NCI-H2227 treated with DMSO at 0.1 percent for 48 hours (cell line): ENCODE data around the gene BLM.

Experiments
- DNase-seq: peaks from one replicate; lab custom pipeline; 2025; lab: John Stamatoyannopoulos, UW

BLM gene

DNA sequence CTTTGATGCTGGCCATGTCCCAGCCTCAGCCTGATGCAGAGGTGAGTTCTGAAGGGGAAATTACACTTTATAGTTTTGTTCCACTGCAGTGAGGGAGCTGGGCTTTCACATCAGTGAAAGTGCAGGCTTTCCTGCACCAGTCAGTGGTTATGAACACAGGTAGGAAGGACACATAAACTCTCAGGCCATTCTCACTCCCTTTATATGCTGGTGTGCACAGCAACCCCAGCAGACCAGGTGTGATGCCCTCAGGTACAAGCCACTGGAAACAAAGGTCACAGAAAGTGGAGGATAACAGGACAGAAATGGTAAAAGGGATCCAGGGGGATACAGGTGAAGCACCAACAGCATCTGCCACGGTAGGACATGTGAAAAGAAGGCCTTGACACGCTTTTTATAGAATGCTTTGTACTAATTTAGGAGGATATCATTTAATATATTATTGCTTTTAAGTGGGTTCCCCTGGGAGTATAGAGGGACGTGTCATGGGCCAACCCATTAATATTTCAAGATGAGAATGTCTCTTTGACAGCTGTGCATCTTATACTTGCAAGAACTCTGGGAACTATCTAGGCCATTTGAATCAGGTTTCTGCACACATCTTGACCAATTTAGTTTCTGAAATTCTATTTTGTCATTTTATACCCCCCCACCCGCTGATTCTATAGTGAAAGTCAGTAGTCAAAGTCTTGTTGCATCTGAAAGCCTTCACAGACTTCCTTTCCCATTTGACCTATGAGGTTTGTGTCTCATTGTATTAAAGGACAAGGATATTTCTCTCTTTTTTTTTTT is 25.0 kb upstream of the BLM start:
- no peak for DNase-seq

DNA sequence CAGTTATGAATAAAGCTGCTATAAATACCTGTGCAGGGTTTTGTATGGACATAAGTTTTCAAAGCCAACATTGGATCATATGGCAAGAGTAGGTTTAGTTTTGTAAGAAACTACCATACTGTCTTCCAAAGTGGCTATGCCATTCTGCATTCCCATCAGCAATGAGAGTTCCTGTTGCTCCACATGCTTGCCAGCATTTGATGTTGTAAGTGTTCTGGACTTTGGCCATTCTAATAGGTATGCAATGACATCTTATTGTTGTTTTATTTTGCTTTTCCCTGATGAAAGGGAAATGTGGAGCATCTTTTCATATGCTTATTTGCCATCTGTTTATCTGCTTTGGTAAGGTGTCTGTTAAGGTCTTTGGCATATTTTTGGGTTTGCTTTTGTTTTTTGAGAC is 22.2 kb upstream of the BLM start:
- DNase-seq, result no peak

DNA sequence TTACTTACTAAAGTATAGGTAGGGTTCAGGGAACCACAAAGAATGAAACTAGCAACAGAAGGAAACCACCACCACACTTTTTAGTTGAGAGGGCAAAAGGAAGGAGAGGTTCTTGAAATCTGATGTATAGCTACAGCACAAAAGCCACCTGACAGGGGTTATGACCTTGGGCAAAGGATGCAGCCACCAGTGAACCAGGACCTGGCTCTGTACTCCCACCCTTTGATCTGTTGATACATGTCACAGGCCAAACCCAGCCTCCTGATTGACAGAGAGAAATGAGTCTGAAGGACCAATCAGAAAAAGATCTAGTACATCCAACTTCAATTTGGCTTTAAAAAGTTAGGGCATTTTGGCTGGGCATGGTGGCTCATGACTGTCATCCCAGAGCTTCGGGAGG is 20.0 kb upstream of the BLM start:
- DNase-seq, result no peak

DNA sequence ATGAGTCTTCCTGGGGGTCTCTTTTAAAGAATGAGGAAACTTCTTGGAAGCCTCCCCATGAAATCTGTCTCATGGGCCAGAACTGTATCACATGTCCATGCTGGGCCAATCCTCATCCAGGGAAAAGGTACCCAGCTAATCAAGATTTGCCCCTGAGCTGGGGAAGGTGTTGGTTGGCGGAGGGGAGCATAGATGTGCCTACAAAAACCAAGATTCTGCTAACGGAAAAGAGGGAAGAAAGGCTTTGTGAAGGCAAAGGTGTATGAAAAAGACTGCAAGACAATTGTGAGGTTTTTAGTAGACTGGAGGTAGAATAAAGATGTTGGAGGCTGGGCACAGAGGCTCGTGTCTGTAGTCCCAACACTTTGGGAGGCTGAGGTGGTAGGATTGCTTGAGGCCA is 18.5 kb upstream of the BLM start:
- no peak for DNase-seq

DNA sequence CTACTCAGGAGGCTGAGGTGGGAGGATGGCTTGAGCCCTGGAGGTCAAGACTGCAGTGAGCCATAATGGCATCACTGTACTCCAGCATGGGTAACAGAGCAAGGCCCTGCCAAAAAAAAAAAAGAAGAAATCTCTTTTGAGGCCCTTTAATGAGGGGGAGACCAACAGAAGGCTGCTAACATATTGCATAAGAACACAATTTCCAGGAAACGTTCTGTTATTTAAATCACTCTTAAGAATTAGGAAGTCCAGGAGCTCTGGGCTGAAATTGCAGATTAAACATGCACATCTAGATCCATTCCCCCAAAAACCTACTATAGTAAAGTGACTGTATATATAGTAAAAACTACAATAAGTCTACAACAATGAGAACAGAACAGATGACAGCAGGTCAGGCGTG is 16.1 kb upstream of the BLM start:
- no peak for DNase-seq

DNA sequence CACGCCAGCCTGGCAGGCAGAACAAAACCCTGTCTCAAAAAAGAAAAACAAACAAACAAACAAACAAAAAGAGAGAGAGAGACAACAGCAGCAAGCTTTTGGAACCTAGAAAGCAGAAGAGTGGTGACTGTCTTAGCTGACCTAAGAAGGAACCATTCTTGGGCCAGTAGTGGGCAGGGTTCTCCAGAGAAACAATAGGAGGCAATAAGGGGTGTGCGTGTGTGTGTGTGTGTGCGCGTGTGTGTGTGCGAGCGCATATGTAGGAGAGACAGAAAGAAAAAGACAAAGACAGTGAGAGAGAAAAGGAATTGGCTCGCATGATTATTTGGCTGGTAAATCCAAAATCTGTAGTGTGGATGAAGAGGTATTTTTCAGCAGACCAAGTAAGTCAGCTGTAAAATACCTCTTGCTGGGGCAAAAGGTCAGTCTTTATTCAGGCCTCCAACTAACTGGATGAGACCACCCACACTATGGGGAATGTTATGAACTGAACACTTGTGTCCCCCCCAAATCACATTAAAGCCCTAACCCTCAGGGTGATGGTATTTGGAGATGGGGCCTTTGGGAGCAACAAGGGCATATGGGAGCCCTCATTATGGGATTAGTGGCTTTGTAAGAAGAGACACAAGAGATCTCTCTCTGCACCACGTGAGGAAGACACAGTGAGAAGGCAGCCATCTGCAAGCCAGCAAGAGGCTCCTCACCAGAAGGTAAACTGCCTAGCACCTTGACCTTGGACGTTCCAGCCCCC is 15.1 kb upstream of the BLM start:
- DNase-seq, result no peak

DNA sequence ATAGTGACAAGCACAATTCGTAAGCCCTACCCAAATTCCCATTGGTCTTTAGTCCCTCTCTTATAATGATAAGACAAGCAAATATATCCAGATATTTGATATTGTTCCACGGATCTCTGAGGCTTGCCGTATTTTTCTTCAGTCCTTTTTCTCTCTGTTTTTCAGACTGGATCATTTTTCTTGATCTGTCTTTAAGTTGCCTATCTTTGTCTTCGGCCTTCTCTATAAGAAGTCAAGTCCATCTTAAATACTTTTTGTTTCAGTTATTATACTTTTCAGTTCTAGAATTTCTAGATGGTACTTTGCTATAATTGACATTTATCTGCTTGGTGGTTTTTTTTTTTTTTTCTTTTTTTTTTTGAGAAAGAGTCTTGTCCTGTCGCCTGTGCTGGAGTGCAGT is 13.7 kb upstream of the BLM start:
- no peak for DNase-seq

DNA sequence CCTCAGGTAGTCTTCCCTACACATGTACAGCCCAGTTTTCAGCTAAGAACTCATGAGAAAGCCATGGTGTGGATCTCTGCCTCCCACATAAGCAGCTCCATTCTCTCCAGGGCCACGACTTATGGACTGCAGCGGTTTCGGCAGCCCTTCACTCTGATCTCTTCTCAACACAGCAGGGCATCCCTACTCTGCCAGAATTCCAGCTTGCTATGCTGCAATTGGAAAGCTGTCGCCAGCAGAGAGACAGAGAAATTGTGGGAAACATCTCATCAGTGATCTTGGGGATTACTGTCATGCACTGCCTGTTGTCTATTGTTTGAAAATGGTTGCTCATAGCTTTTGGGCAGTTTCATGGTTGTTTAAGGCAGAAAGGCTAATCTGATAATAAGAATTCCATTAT is 11.9 kb upstream of the BLM start:
- peak; percentile 12 for DNase-seq

DNA sequence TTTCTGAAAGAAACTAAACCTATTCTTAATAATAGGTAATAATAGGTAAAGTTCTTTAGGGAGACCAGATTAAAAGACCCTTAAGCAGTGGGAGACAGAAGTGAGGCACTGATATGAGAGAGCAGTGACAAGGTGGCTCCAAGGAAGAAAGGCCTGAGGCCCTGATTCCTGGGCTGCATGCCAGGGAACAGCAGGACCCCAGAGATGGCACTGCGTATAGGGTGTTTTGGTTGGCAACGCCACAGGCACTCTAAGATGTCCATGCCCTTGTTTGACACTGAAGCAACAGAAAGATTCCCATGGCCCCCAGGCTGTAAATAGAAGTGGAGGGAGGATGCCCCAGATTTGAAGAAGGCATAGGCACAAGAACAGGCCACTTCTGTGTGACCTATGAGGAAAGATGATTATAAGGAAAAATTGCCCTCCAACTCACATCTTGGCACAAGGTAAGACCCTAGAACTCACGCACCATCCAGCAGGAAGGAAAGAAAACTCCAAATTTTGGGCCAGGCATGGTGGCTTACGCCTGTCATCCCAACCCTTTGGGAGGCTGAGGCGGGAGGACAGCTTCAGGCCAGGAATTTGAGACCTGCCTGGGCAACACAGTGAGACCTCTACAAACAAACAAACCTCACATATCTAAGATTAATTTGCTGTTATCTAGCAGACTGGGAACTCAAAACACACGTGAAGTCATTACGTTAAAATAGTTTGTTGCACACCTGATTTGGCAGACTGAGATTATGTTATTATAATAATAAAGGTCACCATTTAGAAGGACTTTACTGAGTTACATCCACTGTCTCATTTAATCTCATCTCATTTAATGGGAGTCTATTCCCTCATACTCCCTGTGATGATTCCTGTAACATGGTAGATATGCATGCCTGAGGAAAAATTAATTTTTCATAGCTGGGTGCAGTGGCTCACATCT is 10.5 kb upstream of the BLM start:
- peak; percentile 62 for DNase-seq

DNA sequence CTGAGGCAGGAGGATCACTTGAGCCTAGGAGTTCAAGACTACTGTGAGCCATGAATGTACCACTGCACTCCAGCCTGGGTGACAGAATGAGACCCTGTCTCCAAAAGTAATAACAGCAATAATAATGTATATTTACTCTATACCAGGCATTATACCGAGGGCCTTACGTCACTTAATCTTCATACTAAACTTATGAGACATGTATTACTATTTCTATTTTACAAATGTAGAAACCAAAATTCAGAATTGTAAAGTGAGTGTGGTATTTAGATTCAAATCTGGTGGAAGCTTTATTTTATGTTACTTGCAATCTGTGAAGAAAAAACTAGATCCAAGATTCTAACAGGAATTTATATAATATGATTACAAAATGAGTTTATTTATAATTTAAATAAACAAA is 9.7 kb upstream of the BLM start:
- DNase-seq, result no peak

DNA sequence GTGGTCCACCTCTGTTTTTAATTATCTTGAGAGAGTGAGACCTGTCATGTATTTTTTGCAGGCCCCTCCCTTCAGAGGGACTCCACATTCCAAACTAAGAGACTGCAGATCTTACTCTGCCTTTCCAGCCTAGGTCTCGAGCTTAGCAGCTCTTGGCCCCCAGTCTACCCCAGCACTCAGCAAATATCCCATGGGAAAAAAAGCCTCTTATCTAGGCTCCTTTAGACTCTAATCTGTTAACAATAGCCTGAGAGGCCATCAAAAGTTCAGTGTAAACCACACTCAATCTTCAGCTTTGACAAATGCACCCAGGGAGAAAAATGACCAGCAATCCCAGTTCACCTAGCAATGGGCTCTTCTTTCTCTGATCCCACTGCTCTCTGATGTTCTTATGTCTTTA is 8.6 kb upstream of the BLM start:
- DNase-seq, result no peak

DNA sequence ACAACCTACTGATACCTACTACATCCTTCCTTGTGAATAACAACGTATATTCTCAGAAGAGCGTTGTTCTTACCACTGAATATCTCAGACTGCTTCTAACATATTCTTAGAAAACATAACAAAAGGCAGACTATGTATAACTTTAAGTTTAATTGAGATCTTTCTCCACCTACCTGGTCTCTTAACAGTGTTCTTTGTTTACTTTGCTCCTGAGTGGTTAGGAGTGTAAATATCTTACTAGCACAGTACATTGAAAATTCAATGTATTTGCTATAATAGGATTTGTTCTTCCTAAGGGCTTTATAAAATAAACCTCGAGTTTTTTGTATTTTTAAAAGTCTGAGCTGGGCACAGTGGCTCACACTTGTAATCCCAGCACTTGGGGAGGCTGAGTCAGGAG is 7.9 kb upstream of the BLM start:
- no peak for DNase-seq

DNA sequence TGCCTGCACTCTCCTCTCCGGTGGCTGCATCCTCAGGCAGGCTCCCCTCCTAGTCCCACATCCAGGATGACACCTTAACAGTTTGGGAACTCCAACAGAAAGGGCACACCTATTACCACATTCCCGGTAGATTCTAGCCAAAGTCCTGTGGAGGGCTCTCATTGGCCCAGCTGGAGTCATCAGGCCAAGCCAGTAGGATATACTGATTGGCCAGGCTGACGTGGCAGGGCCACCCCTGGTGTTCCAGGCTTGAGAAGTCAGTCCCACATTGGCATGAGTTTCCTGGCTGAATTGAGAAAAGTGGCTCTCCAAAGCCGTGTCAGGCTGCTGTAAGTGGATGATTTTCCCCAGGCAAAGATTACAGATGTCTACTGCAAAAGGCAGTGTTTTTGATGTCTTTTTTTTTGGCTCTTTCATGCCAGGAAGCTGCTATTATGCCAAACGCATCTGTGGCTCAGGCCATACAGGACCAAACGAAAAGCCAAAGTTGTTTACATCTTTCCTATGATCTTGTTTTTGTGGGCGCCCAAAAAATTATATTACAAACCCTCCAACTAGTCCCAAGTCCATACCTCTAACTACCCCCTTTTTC is 6.6 kb upstream of the BLM start:
- DNase-seq, result no peak

DNA sequence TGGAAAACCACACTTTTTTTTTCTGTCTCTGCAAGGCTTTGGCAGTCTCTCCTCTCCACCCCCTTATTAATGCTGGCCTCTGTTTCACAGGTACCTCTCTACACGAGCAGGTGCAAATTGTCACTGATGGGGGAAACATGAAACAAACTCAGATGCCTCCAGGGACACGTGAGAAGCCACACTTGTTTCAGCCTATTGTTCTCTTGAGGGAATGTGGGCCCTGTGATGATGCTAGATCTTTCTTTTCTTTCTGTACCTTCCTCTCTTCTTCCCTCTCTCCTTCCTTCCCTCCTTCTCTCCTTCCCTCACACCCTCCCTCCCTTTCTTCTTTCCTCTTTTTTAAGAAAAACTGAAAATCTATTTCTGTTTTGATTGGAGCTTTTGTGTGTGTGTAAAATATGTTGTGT is 5.7 kb upstream of the BLM start:
- DNase-seq, result no peak

DNA sequence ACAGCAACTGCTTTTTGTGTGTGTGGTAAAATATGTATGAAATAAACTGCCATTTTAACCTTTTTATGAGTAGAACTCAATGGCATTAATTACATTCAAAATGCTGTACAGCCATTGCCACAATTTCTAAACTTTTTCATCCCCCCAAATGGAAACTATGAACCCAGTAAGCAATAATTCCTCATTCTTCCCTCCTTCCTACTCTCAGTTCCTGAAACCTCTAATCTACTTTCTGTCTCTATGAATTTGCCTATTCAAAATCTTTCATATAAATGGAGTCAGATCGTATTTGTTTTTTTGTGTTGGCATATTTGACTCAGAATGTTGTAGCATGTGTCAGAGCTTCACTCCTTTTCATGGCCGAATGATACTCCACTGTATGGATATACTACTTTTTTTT is 5.3 kb upstream of the BLM start:
- DNase-seq, result no peak

DNA sequence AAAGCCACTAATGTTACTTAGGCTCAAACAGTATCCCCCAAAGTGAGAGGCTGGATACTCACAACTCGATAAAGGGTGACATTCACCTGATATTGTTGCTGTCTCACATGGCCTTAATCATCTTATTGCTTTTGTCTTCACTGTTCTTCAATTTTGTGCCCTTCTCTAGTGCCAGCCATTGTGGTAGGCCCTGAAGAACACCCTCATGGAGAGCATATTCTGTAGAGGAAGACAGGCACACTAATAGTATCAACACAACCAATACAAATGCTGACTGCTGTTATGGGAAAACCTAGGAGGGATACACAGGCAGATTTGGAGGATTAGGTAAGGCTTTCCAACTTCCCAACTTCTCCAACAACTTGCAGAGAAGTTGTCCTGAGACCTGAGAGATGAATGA is 4.1 kb upstream of the BLM start:
- DNase-seq, result no peak

DNA sequence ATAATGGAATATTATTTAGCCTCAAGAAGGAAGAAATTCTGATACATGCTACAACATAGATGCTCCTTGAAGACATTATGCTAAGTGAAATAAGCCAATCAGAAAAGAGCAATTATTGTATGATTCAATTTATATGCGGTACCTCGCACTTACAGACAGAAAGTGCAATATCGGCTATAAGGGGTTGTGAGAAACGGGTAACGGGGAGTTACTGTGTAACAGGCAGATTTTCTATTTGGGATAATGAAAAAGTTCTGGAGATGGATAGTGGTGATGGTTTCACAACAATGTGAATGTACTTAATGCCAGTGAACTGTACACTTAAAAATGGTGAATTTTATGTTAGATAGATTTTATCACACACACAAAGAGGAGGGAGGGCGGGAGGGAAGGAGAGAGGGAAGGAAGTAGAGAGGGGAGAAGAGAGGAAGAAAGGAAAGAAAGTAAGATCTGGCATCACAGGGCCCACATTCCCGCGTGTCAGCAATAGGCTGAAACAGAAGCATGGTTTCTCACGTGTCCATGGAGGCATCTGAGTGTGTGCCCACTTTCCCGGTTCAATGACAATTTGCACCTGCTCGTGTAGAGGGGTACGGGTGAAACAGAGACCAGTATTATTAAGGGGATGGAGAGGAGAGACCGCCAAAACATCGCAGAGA is 700 bp upstream of the BLM start:
- DNase-seq, result no peak

DNA sequence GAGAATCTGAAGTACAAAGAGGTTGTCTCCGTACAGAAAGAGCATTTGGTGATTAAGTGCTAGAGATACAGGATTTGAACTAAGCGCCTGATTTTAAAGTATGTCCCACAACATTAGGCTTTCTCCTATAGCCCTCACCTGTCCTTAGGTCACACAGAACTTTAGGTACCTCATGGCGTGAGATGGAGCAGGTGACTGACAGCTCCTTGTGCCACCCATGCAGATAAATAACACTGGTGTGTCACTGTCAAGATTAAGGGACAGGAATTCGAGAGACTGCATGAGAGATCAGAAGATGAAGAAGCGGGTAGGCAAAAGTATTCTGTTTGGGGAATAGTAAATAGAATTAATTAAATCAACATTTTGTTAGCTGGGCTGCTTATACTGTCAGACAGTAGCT is 1.1 kb downstream of the BLM start:
- DNase-seq, result no peak

DNA sequence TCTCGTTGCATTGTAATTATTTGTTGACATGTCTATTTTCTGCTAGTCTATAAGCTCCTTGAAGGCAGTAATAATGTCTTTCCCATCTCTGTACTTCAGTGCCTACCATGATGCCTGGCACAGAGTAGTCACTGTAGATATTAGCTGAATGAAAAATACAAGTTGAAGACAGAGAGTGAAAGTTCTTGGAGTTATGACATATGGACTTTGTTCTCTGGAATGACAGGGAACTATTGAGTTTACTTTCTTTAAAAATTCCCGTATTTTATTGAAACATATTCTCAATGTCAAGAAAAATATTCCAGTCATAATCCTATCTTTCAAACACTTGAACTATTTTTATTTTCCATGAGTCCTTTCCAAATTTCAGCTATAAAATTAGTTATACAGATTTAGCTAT is 3.0 kb downstream of the BLM start:
- no peak for DNase-seq

DNA sequence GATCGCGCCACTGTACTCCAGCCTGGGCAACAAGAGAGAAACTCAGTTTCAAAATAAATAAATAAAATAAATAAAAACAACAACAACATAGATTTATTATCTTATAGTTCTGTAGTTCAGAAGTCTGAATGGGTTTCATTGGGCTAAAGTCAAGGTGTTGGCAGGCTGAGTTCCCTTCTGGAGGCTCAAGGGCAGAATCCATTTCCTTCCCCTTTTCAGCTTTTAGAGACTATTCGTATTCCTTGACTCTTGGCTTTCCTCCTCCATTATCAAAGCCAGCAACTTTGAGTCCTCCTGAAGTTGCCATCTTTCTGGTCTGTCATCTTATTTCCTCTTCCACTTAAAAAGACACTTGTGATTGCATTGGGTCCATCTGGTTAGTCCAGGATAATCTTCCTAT is 12.1 kb downstream of the BLM start:
- DNase-seq, result no peak

DNA sequence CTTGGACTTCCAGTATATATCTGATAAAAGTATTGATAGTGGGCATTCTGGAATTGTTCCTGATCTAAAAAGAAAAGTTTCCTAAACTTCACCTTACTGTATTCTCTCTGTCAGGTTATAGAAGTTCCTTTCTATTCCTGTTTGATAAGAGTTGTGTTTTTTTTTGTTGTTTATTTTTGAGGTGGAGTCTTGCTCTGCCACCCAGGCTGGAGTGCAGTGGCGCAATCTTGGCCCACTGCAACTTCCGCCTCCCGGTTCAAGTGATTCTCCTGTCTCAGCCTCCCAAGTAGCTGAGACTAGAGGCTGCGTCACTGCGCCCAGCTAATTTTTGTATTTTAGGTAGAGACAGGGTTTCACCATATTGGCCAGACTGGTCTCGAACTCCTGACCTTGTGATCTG is 13.1 kb downstream of the BLM start:
- no peak for DNase-seq

DNA sequence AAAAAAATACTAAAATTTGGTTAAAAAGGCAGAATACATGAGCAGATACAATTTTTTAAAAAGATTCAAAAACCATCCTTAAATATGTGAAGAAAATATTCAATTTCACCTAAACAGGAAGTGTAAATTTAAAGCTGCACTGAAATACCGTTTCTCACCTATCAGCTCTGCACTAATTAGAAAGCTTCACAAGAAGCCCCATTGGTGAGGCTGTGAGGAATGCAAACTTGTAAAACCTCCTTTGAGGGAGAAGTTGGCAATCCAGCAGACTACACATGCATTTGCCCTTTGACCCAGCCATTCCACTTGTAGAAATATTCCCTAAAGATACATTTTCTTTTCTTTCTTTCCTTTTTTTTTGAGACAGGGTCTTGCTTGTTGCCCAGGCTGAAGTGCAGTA is 18.8 kb downstream of the BLM start:
- DNase-seq, result no peak
